SH-SY5Y (cell line): ENCODE measurements around the gene GPC5.

Experiments
- GATA2 ChIP-seq: IDR thresholded peaks from 2 replicates; pipeline ENCODE4 v1.6.1; 2011; ENCODE audit warnings: mild to moderate bottlenecking, low read depth, low read length
- GATA3 ChIP-seq: IDR thresholded peaks from 2 replicates; pipeline ENCODE4 v1.6.1; 2011; ENCODE audit warnings: low read depth, mild to moderate bottlenecking, low read length, moderate library complexity

DNA sequence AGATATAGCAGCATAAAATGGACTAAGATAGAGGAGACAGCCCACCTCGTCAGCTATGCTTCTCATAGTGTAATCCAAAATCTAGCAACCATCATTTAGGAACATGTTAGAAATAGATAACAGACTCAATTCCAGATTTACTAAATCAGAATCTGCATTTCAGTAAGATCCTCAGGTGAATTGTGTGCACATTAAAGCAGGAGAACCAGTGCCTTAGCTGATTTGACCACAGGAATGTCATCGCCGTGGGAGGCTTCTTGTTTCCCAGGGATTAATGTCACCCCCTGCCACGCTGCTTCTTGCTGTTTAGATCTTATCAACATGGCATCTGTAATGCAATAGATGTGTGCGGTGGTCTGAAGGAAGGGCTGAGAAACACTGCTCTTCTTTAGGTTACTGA is 84.0 kb downstream of the GPC5 start:
- peak; percentile 13; the same call in 1 of the 2 replicates for TF ChIP-seq GATA2
- TF ChIP-seq GATA3: no peak
